ENCODE measurements around the gene LPGAT1. TPM values are rescaled to one million over a fixed set of nuclear protein-coding genes. Genes with fewer than 3 reads are reported as not detected.

Gene LPGAT1
- polyA plus RNA-seq, 12 donors = 13.9 to 37.1 (median 19.0) TPM; not detected in 1

GRCh38 chr1:211775170-211775569, 55.4 kb downstream of the LPGAT1 start:
- DNase-seq = no peak

DNA sequence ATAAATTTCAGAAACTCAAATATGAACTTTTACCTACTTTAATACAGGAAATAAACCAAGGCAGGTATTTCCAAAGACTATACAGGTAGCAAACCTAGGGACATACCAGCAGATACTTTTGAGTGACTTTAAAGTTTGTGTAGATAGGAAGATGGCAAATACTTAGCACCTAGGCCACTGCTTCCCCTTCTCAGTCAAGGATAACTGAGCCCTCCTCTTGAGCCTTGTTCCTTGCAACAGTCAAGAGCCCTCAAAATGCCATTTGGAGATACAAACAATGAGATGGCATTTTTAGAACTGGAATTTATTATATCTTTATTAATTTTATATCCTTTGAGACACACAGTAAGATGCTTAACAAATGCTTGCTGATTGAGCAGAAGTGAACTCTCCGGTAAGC, 65.9 kb downstream of the LPGAT1 start:
- no peak for DNase-seq

DNA sequence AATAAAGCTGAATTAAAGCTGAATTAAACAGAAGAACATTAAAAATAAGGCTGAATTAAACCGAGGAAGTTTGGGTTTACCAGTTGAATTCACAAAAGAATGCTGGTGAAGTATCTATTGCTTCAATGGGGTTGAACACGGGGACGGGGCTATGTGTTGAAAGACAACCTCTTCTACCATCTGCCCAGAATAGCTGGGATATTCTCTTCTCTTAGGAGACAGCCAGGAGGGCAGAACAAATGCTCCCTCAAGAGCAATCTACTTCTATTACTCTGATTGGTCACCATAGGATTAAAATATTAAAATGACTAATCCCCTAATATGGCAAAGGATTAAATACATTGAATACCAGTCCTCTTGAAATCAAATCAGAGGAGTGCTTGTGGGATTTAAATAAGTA, 68.4 kb downstream of the LPGAT1 start:
- no peak for DNase-seq

DNA sequence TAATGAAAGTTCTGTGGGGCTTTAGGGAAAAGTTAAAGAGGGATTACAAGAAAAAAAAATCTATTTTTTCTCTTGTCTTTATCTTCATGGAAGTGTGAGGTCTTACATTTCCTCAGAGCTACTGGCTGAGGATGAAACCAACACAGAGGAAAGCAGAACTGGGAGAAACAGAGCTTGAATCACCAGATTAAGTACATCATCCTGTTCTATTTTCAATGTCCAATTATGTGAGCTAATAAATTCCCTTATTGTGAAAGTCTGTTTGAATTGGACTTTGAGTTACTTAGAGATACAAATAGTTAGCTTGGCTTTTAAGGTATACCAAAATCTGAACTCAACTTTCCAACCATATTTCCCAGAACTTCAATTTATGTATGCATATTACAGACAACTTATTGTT, 69.2 kb downstream of the LPGAT1 start:
- DNase-seq = no peak

DNA sequence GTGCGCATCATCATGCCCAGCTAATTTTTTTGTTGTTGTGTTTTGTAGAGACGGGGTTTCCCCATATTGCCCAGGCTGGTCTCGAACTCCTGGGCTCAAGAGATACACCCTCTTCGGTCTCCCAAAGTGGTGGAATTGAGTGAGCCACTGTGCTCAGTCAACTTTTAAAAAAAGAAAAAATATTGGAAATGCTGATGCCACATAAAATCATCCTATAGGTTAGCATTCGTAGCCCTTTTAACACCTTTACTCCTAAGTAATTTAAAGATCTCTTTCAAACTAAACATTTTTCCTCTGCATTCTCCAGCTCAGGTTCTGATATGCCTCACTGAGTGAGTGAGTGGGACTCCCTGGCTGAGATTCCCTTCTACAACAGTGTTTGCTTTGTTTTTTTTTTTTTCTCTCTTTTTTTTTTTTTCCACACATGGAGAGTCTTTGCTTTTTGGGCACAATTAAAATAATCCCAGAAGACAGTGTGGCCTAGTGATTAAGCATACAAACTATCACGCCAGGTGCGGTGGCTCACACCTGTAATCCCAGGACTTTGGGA, 74.0 kb downstream of the LPGAT1 start:
- DNase-seq = no peak

DNA sequence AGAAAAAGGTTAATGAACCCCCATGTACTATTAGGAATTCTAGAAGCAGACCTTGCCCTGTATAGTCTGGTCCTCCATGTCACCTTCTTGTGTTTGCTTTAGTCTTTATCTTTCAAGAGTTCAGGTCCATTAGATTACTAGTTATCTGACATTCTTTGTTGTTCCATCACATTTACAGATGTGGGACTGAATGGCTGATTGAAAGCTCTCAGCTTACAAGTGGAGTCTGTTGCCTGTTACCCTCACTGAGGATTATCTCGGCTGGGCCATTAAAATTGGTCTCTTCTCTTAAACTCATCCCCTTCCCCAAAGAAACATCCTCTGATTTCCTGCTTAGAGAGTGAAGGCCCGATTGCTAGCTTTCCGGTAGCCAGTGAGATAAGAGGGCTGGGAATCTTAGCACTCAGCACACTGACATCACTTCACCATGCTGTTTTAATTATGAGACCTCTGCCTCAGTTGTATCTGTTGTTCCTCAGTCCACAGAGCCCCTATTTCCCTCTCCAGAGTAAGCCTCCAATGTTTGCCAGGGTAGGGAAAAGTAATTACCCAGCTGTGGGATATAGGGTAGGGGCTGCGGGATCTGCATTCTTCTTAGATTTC, 76.8 kb downstream of the LPGAT1 start:
- DNase-seq = no peak

GRCh38 chr1:211752951-211753486, 77.5 kb downstream of the LPGAT1 start:
- no peak for DNase-seq

GRCh38 chr1:211752317-211752716, 78.2 kb downstream of the LPGAT1 start:
- no peak for DNase-seq

- DNase-seq = no peak
These were observed 79.1 kb downstream of the LPGAT1 start for GRCh38 chr1:211751438-211751837.

GRCh38 chr1:211750599-211750998, 80.0 kb downstream of the LPGAT1 start:
- no peak for DNase-seq

DNA sequence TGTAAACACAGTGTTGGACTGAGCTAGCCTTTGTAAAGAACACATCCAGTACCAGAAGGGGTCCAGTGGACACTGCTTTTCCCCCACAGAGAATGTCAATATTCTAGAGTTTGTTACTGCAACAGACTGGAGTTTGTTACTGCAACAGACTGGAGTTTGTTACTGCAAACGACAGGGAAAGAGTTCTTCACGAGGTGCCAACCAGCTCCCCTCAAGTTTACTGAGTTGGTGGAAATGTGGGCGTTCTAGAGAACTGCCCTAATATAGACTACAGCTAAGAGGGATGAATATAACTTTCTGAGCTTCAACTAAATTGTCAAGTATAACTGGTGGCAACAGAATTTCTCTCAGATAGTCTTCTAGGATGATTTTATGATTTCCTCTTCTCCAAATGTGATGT, 81.3 kb downstream of the LPGAT1 start:
- DNase-seq = no peak

DNA sequence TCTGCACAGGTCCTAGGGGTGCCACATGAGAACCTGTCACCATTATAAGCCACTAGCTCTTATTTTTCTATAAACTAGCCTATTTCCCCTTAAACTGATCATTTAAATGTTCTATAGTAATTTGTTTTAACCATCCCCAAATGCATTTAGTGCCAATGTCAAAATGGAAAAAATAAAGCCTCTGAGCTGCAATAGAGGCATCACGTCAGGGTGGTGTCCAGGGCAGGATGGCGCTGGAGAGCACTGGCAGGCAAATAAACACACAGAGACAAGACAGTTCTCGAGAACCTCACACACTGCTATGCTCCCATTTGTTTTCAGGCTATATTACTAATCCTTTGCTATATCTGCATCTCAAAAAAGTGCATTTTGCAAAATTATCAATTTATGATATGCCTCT, 81.8 kb downstream of the LPGAT1 start:
- no peak for DNase-seq

DNA sequence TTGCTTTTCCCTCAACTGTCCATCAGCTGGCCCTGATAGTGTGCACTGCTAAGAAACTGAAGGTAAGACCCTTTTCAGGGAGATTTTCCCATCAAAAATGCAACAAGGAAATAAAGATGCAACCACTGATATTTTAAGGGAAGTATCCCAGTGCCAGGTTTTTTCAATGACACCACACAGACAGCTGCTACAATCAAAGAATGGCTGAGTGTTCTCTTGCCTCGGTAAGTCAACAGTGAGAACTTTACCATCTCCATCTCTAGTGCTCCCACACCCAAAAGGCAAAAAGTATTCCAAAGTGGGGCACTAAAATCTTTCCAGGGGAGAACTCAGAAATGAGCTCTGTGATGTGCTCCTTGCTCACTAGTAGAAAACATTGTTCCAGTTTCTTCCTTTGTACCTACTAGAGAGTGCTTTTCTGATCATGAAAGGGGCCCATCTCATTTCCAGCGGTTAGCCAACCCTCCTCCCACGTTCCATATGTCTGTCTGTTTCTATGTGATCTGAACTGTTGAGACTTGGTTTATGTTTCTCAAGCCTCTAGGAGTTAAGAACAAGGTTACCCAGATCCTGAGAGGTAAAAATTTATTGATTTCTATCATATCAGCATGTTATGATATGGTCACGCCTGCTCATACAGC, 87.6 kb downstream of the LPGAT1 start:
- no peak for DNase-seq

GRCh38 chr1:211742272-211742671, 88.3 kb downstream of the LPGAT1 start:
- DNase-seq = no peak

DNA sequence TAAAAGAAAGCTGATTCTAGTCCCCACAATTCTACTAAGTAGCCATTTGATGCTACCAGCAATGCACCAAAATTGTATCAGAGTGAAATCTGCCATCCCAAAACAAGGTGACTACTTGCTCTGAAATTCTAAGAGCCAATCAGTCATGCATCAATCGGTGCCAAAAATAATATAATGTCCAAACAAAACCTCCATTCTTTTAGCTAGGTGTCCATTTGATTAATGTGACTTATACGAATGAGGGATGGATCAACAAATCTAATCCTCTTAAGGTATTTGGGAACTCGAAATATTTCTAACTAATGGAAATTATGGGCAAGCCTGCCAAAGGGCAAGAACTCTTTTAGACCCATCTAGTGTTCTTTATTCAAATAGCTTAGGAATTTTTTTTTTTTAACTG, 88.8 kb downstream of the LPGAT1 start:
- DNase-seq = no peak

DNA sequence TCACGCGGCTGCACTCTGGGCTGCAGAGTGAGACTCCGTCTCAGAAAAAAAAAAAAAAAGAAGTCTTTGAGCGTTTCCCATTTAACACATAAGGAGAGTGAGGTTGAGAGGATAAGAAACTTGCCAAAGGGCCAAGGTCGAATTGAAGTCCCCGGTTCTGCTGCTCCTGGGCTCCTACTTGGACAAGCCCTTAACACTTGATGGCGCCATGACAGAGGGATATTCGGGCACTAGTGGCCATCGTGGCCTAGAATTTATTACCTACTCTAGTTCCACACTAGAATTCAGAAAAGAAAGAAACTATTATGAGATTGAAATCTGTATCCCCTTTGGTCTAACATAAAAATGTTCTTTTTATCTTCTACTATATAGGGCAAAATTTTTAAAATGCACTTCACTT, 89.4 kb downstream of the LPGAT1 start:
- DNase-seq = no peak

- no peak for DNase-seq
These were observed 90.7 kb downstream of the LPGAT1 start for GRCh38 chr1:211739671-211740411.

- DNase-seq = no peak
These were observed 91.8 kb downstream of the LPGAT1 start for GRCh38 chr1:211738691-211739301.

GRCh38 chr1:211738096-211738690, 92.4 kb downstream of the LPGAT1 start:
- DNase-seq = no peak

- DNase-seq = no peak
These were observed 93.2 kb downstream of the LPGAT1 start for GRCh38 chr1:211737115-211738035.

Measured in muscle of arm (tissue), 12 donors.